SK-N-SH treated with all-trans-retinoic acid at 6 μM for 48 hours (cell line): Measurements from ENCODE around the gene SYNPO.

Experiments
- ATAC-seq: fragments of 200-7000 bp; cut with Tn5 transposase; 3 replicates; pipeline ENCODE4 v1.9.1; 2020; ENCODE audit warnings: mild to moderate bottlenecking, moderate library complexity
- BACH2 ChIP-seq: fragments of 250-450 bp; sonication (Bioruptor Pico); IDR thresholded peaks from 2 replicates; pipeline ENCODE4 v1.9.0; 2021; ENCODE audit warnings: mild to moderate bottlenecking, borderline replicate concordance
- CREB5 ChIP-seq: fragments of 250-450 bp; sonication (Bioruptor Pico); IDR thresholded peaks from 2 replicates; pipeline ENCODE4 v1.5.1; 2020; ENCODE audit warnings: low read depth, mild to moderate bottlenecking, moderate library complexity
- CSDC2 ChIP-seq: fragments of 250-450 bp; sonication (Bioruptor Pico); IDR thresholded peaks from 2 replicates; pipeline ENCODE4 v1.5.0; 2020; ENCODE audit warnings: mild to moderate bottlenecking, moderate library complexity
- ESRRG ChIP-seq: fragments of 250-450 bp; sonication (Bioruptor Pico); IDR thresholded peaks from 2 replicates; pipeline ENCODE4 v1.6.1; 2021; ENCODE audit warnings: mild to moderate bottlenecking
- GLIS3 ChIP-seq: fragments of 250-450 bp; sonication (Bioruptor Pico); IDR thresholded peaks from 2 replicates; pipeline ENCODE4 v1.5.0; 2020; ENCODE audit warnings: mild to moderate bottlenecking, moderate library complexity
- OSR1 ChIP-seq: fragments of 250-450 bp; sonication (Bioruptor Pico); IDR thresholded peaks from 2 replicates; pipeline ENCODE4 v1.8.0; 2022; ENCODE audit warnings: moderate library complexity, mild to moderate bottlenecking, inconsistent platforms
- PATZ1 ChIP-seq: fragments of 250-450 bp; sonication (Bioruptor Pico); IDR thresholded peaks from 2 replicates; pipeline ENCODE4 v1.8.0; 2020; ENCODE audit warnings: mild to moderate bottlenecking, moderate library complexity, borderline replicate concordance
- POU6F1 ChIP-seq: fragments of 250-450 bp; sonication (Bioruptor Pico); IDR thresholded peaks from 2 replicates; pipeline ENCODE4 v1.8.0; 2021; ENCODE audit warnings: low read depth, mild to moderate bottlenecking, moderate library complexity, borderline replicate concordance
- PPARA ChIP-seq: fragments of 250-450 bp; sonication (Bioruptor Pico); IDR thresholded peaks from 2 replicates; pipeline ENCODE4 v1.5.0; 2020; ENCODE audit warnings: mild to moderate bottlenecking, borderline replicate concordance
- RARB ChIP-seq: fragments of 250-450 bp; sonication (Bioruptor Pico); IDR thresholded peaks from 2 replicates; pipeline ENCODE4 v1.8.0; 2021; ENCODE audit warnings: mild to moderate bottlenecking, moderate library complexity
- TCF4 ChIP-seq: fragments of 250-450 bp; sonication (Bioruptor Pico); IDR thresholded peaks from 2 replicates; pipeline ENCODE4 v1.8.0; 2021; ENCODE audit warnings: mild to moderate bottlenecking, moderate library complexity, borderline replicate concordance
- TOX ChIP-seq: fragments of 250-450 bp; sonication (Bioruptor Pico); IDR thresholded peaks from 2 replicates; pipeline ENCODE4 v1.8.0; 2021; ENCODE audit warnings: mild to moderate bottlenecking, moderate library complexity, borderline replicate concordance
- TSHZ2 ChIP-seq: fragments of 250-450 bp; sonication (Bioruptor Pico); IDR thresholded peaks from 2 replicates; pipeline ENCODE4 v1.5.0; 2020; ENCODE audit warnings: mild to moderate bottlenecking, moderate library complexity
- ZC3H10 ChIP-seq: fragments of 250-450 bp; sonication (Bioruptor Pico); IDR thresholded peaks from 2 replicates; pipeline ENCODE4 v1.5.1; 2021; ENCODE audit warnings: mild to moderate bottlenecking, moderate library complexity
- ZFP3 ChIP-seq: fragments of 250-450 bp; sonication (Bioruptor Pico); IDR thresholded peaks from 2 replicates; pipeline ENCODE4 v1.5.0; 2020; ENCODE audit warnings: mild to moderate bottlenecking, moderate library complexity
- ZFP30 ChIP-seq: fragments of 450-650 bp; formaldehyde crosslinking; IDR thresholded peaks from 2 replicates; pipeline ENCODE4 v1.5.0; 2022; ENCODE audit warnings: mild to moderate bottlenecking, moderate library complexity
- ZNF565 ChIP-seq: fragments of 450-650 bp; formaldehyde crosslinking; conservative IDR thresholded peaks from 2 replicates; pipeline ENCODE4 v1.5.0; 2020; ENCODE audit warnings: low read depth, mild to moderate bottlenecking, moderate library complexity
- ZNF70 ChIP-seq: fragments of 450-650 bp; formaldehyde crosslinking; IDR thresholded peaks from 2 replicates; pipeline ENCODE4 v1.5.0; 2020; ENCODE audit warnings: mild to moderate bottlenecking, moderate library complexity
- ZNF8 ChIP-seq: fragments of 450-650 bp; formaldehyde crosslinking; IDR thresholded peaks from 2 replicates; pipeline ENCODE4 v1.5.0; 2020; ENCODE audit warnings: mild to moderate bottlenecking, moderate library complexity

The SYNPO gene

GRCh38 chr5:150659360-150660107 lies 19.1 kb downstream of the SYNPO start:
- no peak for ATAC-seq
- no peak for TF ChIP-seq TSHZ2 (CRISPR knock-in tag)
- no peak for TF ChIP-seq ZNF8 (CRISPR knock-in tag)
- no peak for TF ChIP-seq CREB5 (CRISPR knock-in tag)
- no peak for TF ChIP-seq TCF4 (CRISPR knock-in tag)
- TF ChIP-seq ZFP30: no peak
- no peak for TF ChIP-seq POU6F1 (CRISPR knock-in tag)
- TF ChIP-seq, all 23 proteins: peak for 0

GRCh38 chr5:150660108-150660831 lies 19.8 kb downstream of the SYNPO start:
- no peak for ATAC-seq
- peak; percentile 84; the same call in 1 of the 2 replicates for TF ChIP-seq ZFP3 (CRISPR knock-in tag)
- TF ChIP-seq CREB5 (CRISPR knock-in tag): no peak
- TF ChIP-seq RARB (CRISPR knock-in tag): no peak
- TF ChIP-seq ZNF8 (CRISPR knock-in tag): no peak
- TF ChIP-seq PPARA: no peak
- no peak for TF ChIP-seq ZNF70 (CRISPR knock-in tag)
- no peak for TF ChIP-seq OSR1 (CRISPR knock-in tag)
- no peak for TF ChIP-seq ZC3H10 (CRISPR knock-in tag)

- ATAC-seq: no peak
- TF ChIP-seq TOX (CRISPR knock-in tag) (no peak), POU6F1 (CRISPR knock-in tag) (no peak), CREB5 (CRISPR knock-in tag) (no peak), ZNF8 (CRISPR knock-in tag) (no peak), ZC3H10 (CRISPR knock-in tag) (no peak), ZNF565 (CRISPR knock-in tag) (no peak), BACH2 (no peak), RARB (CRISPR knock-in tag) (no peak), PATZ1 (CRISPR knock-in tag) (no peak), PPARA (no peak), ZNF70 (CRISPR knock-in tag) (no peak), ESRRG (CRISPR knock-in tag) (no peak), OSR1 (CRISPR knock-in tag) (no peak), GLIS3 (CRISPR knock-in tag) (no peak), CSDC2 (no peak), TSHZ2 (CRISPR knock-in tag) (no peak), ZFP30 (no peak)
Observed at GRCh38 chr5:150661086-150661485, 20.6 kb downstream of the SYNPO start, which contains the start of gene MYOZ3. Gene MYOZ3, plus strand, starts transcription at chr5:150661251. Its CDS starts 1,691 bp downstream, at chr5:150662942.
